Lower lobe of right lung (tissue), 2 donors: ENCODE results near the gene ABT1. TPM values are rescaled to one million over a fixed set of nuclear protein-coding genes. Genes with fewer than 3 reads are reported as not detected.
A peak's percentile ranks its signal among the peaks of the same experiment; 100 is the strongest.

ENCODE experiments used
- ATAC-seq, 2 donors: fragments of 200-7000 bp; cut with Tn5 transposase; one replicate each; pipeline ENCODE4 v1.9.1; 2020 to 2022; ENCODE audit warnings: mild to moderate bottlenecking in 2 of 2, moderate library complexity in 2 of 2
- DNase-seq: peaks from one replicate; pipeline ENCODE4 v3.0.0-alpha.2; 2020
- H3K27ac ChIP-seq: fragments of 200-600 bp; one replicate; pipeline ENCODE4 v1.8.0; 2022
- H3K27me3 ChIP-seq: fragments of 200-600 bp; one replicate; pipeline ENCODE4 v1.8.0; 2022; ENCODE audit warnings: low read depth
- H3K36me3 ChIP-seq: fragments of 200-600 bp; one replicate; pipeline ENCODE4 v1.8.0; 2022; ENCODE audit warnings: mild to moderate bottlenecking
- H3K4me1 ChIP-seq: fragments of 200-600 bp; one replicate; pipeline ENCODE4 v1.8.0; 2022
- H3K4me3 ChIP-seq: fragments of 200-600 bp; one replicate; pipeline ENCODE4 v1.8.0; 2022; ENCODE audit warnings: mild to moderate bottlenecking
- H3K9me3 ChIP-seq: fragments of 200-600 bp; one replicate; pipeline ENCODE4 v1.8.0; 2022
- CTCF ChIP-seq: fragments of 200-600 bp; IDR thresholded peaks from one replicate; pipeline ENCODE4 v1.8.0; 2022; ENCODE audit warnings: antibody characterized with exemption, mild to moderate bottlenecking
- intact Hi-C: fragments of 100-400 bp; cut with DNase I; formaldehyde crosslinking; loops from one replicate; pipeline ENCODE4 v1.11.0; 2022
- total RNA-seq: library from RNA; stranded (reverse); fragmentation: NEBNext Ultra II Directional; extraction: Animal tissue kit (Norgen Biotek cat#: 25700); gene quantifications from one replicate; pipeline ENCODE4 v1.2.1, GENCODE V29; 2021
- donor health status: DM: no; HTN: yes; CAD: no; lungs with severe emphysema.

Gene ABT1
- total RNA-seq, 1 donor from 2014 or later: 13.5 TPM

GRCh38 chr6:26588965-26589364, 7.8 kb upstream of the ABT1 start:
- ATAC-seq (no peak), DNase-seq (no peak)
- H3K4me3 ChIP-seq: no peak overlapping the region
- H3K27me3 ChIP-seq: peaks cover 27% of the 10 kb centered on the region
- H3K27ac ChIP-seq: no peak overlapping the region
- intact Hi-C loops: no loop called here
- no peak for TF ChIP-seq CTCF
- no peaks in the 10 kb centered on the region for H3K9me3 ChIP-seq
- no peaks in the 10 kb centered on the region for H3K36me3 ChIP-seq
- no peaks in the 10 kb centered on the region for H3K4me1 ChIP-seq

GRCh38 chr6:26592649-26593048, 4.1 kb upstream of the ABT1 start:
- no peak overlapping the region for H3K27ac ChIP-seq
- no peaks in the 10 kb centered on the region for H3K36me3 ChIP-seq
- no peaks in the 10 kb centered on the region for H3K9me3 ChIP-seq
- ATAC-seq (no peak), DNase-seq (no peak)
- TF ChIP-seq CTCF: no peak
- peaks cover 12% of the 10 kb centered on the region for H3K4me1 ChIP-seq
- intact Hi-C loops: loop anchor here (10.0 kb wide), 1 partner anchor 258 kb away; no protein-coding TSS in a partner anchor
- H3K27me3 ChIP-seq: peaks cover 29% of the 10 kb centered on the region
- H3K4me3 ChIP-seq: no peak overlapping the region

- peaks cover 29% of the 10 kb centered on the region for H3K27me3 ChIP-seq
- no peak for TF ChIP-seq CTCF
- intact Hi-C loops: loop anchor here (10.0 kb wide), 1 partner anchor 259 kb away; no protein-coding TSS in a partner anchor
- ATAC-seq (no peak), DNase-seq (no peak)
- no peaks in the 10 kb centered on the region for H3K9me3 ChIP-seq
- H3K4me1 ChIP-seq: peaks cover 19% of the 10 kb centered on the region
- no peak overlapping the region for H3K4me3 ChIP-seq
- no peak overlapping the region for H3K27ac ChIP-seq
- H3K36me3 ChIP-seq: peaks cover 7% of the 10 kb centered on the region
Measured at GRCh38 chr6:26593278-26594130, 3.2 kb upstream of the ABT1 start.

GRCh38 chr6:26594131-26594498, 2.6 kb upstream of the ABT1 start:
- intact Hi-C loops: loop anchor here (10.0 kb wide), 1 partner anchor 259 kb away; no protein-coding TSS in a partner anchor
- H3K4me3 ChIP-seq: no peak overlapping the region
- no peaks in the 10 kb centered on the region for H3K9me3 ChIP-seq
- H3K27me3 ChIP-seq: peaks cover 29% of the 10 kb centered on the region
- no peak for TF ChIP-seq CTCF
- no peak for ATAC-seq
- no peak for DNase-seq
- peaks cover 19% of the 10 kb centered on the region for H3K4me1 ChIP-seq
- H3K36me3 ChIP-seq: peaks cover 13% of the 10 kb centered on the region
- H3K27ac ChIP-seq: no peak overlapping the region

- peak overlapping the region; percentile 94 for H3K27ac ChIP-seq
- peaks cover 22% of the 10 kb centered on the region for H3K36me3 ChIP-seq
- peaks cover 19% of the 10 kb centered on the region for H3K4me1 ChIP-seq
- ATAC-seq (no peak), DNase-seq (no peak)
- no peaks in the 10 kb centered on the region for H3K9me3 ChIP-seq
- peaks cover 29% of the 10 kb centered on the region for H3K27me3 ChIP-seq
- peak overlapping the region; percentile 91 for H3K4me3 ChIP-seq
- intact Hi-C loops: loop anchor here (10.0 kb wide), 1 partner anchor 260 kb away; no protein-coding TSS in a partner anchor
- no peak for TF ChIP-seq CTCF
Measured at GRCh38 chr6:26594730-26595632, 1.8 kb upstream of the ABT1 start.
